Measurements from ENCODE around the gene JSRP1. TPM values are rescaled to one million over a fixed set of nuclear protein-coding genes. Genes with fewer than 3 reads are reported as not detected.

The JSRP1 gene
- total and polyA plus RNA-seq, 4 donors, result 0.25 to 0.45 (median 0.39) TPM; not detected in 1

DNA sequence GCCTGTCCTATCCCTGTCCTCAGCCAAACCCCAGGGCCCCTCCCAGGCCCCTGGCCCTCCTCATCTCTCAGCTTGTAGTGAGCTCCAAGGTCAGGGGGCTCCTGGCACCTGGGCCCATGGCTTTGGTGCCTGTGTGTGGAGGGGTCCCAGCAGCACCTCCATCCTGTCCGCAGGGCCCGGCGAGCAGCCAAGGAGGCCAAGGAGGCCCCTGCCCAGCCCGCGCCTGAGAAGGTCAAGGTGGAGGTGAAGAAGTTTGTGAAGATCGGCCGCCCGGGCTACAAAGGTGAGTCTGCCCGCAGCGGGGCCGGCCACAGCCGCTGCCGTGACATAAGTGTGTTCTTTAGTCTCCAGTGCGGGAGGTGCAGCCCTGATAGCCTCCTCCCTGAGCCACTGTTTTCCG is 10.9 kb downstream of the JSRP1 start:
- peaks cover 15 to 39% (median 25%) of the 10 kb centered on the region in 4 donors for H3K4me1 ChIP-seq (ENCODE audit: control insufficient read depth in 4 of 4, insufficient read depth in 4 of 4, low read length in 3 of 4)
- H3K27ac ChIP-seq (ENCODE audit: low read depth in 1 of 2, low read length in 2 of 2), result no peak overlapping the region
- H3K9ac ChIP-seq (ENCODE audit: low read depth in 1 of 2, low read length in 2 of 2), result no peak overlapping the region
- TF ChIP-seq, protein P1, sequence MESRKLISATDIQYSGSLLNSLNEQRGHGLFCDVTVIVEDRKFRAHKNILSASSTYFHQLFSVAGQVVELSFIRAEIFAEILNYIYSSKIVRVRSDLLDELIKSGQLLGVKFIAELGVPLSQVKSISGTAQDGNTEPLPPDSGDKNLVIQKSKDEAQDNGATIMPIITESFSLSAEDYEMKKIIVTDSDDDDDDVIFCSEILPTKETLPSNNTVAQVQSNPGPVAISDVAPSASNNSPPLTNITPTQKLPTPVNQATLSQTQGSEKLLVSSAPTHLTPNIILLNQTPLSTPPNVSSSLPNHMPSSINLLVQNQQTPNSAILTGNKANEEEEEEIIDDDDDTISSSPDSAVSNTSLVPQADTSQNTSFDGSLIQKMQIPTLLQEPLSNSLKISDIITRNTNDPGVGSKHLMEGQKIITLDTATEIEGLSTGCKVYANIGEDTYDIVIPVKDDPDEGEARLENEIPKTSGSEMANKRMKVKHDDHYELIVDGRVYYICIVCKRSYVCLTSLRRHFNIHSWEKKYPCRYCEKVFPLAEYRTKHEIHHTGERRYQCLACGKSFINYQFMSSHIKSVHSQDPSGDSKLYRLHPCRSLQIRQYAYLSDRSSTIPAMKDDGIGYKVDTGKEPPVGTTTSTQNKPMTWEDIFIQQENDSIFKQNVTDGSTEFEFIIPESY (IDR thresholded peaks at IDR 0.05), result no peak
- TF ChIP-seq FOXA2 (IDR thresholded peaks at IDR 0.05), result no peak
- TF ChIP-seq, protein P2, sequence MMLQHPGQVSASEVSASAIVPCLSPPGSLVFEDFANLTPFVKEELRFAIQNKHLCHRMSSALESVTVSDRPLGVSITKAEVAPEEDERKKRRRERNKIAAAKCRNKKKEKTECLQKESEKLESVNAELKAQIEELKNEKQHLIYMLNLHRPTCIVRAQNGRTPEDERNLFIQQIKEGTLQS (IDR thresholded peaks at IDR 0.05), result no peak
- no peak for TF ChIP-seq HNF4G (IDR thresholded peaks at IDR 0.05)
- TF ChIP-seq GABPA (IDR thresholded peaks at IDR 0.05 in 1 of 2, conservative IDR thresholded peaks at IDR 0.05 in 1 of 2), result no peak
- no peak for TF ChIP-seq REST (IDR thresholded peaks at IDR 0.05)
- no peak for TF ChIP-seq SP1 (IDR thresholded peaks at IDR 0.05)
- no peak for TF ChIP-seq JUND (IDR thresholded peaks at IDR 0.05)
- TF ChIP-seq TAF1 (conservative IDR thresholded peaks at IDR 0.05), result no peak
- TF ChIP-seq RXRA (IDR thresholded peaks at IDR 0.05), result no peak
- no peak for TF ChIP-seq YY1 (IDR thresholded peaks at IDR 0.05)
- TF ChIP-seq, protein P3, sequence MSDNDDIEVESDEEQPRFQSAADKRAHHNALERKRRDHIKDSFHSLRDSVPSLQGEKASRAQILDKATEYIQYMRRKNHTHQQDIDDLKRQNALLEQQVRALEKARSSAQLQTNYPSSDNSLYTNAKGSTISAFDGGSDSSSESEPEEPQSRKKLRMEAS (IDR thresholded peaks at IDR 0.05), result no peak
- 96% methylated on average over 15 of the region's 15 CpGs for WGBS
- peaks cover 0 to 6% (median 0%) of the 10 kb centered on the region in 4 donors for H3K27me3 ChIP-seq (ENCODE audit: control insufficient read depth in 4 of 4, insufficient read depth in 4 of 4, low read length in 3 of 4)
- no peaks in the 10 kb centered on the region for H3K9me3 ChIP-seq (ENCODE audit: control insufficient read depth in 4 of 4, low read length in 3 of 4)
- H3K36me3 ChIP-seq (ENCODE audit: control insufficient read depth in 4 of 4, insufficient read depth in 3 of 4, low read depth in 1 of 4, low read length in 3 of 4), result peaks cover 10 to 39% (median 32%) of the 10 kb centered on the region in 4 donors
- no peak overlapping the region for H3K4me3 ChIP-seq (ENCODE audit: low read depth in 1 of 3, low read length in 3 of 3)
- DNase-seq (ENCODE audit: low spot score), result no peak

- DNase-seq (ENCODE audit: low spot score), result no peak
- Histone ChIP-seq H3K9ac (ENCODE audit: low read depth in 1 of 2, low read length in 2 of 2) (no peak overlapping the region), H3K36me3 (ENCODE audit: control insufficient read depth in 4 of 4, insufficient read depth in 3 of 4, low read depth in 1 of 4, low read length in 3 of 4) (peaks cover 10 to 39% (median 32%) of the 10 kb centered on the region in 4 donors), H3K4me1 (ENCODE audit: control insufficient read depth in 4 of 4, insufficient read depth in 4 of 4, low read length in 3 of 4) (peaks cover 16 to 39% (median 27%) of the 10 kb centered on the region in 4 donors), H3K27ac (ENCODE audit: low read depth in 1 of 2, low read length in 2 of 2) (no peak overlapping the region), H3K27me3 (ENCODE audit: control insufficient read depth in 4 of 4, insufficient read depth in 4 of 4, low read length in 3 of 4) (peaks cover 0 to 3% (median 0%) of the 10 kb centered on the region in 4 donors), H3K9me3 (ENCODE audit: control insufficient read depth in 4 of 4, low read length in 3 of 4) (no peaks in the 10 kb centered on the region), H3K4me3 (ENCODE audit: low read depth in 1 of 3, low read length in 3 of 3) (no peak overlapping the region)
- TF ChIP-seq FOXA1 (IDR thresholded peaks at IDR 0.05) (no peak), JUND (IDR thresholded peaks at IDR 0.05) (no peak), YY1 (IDR thresholded peaks at IDR 0.05) (no peak), NR2F2 (IDR thresholded peaks at IDR 0.05) (no peak), CTCF (IDR thresholded peaks at IDR 0.05; ENCODE audit: low read depth, low read length, missing input control) (no peak), RAD21 (IDR thresholded peaks at IDR 0.05) (no peak), EGR1 (IDR thresholded peaks at IDR 0.05; ENCODE audit: low read depth in 2 of 2) (no peak), GABPA (IDR thresholded peaks at IDR 0.05 in 1 of 2, conservative IDR thresholded peaks at IDR 0.05 in 1 of 2) (no peak), RXRA (IDR thresholded peaks at IDR 0.05) (no peak), HNF4A (conservative IDR thresholded peaks at IDR 0.05) (no peak), SP1 (IDR thresholded peaks at IDR 0.05) (no peak)
- TF ChIP-seq, protein P1 (IDR thresholded peaks at IDR 0.05), result no peak
- TF ChIP-seq, protein P2 (IDR thresholded peaks at IDR 0.05), result no peak
- TF ChIP-seq, protein P3 (IDR thresholded peaks at IDR 0.05), result no peak
- WGBS, result 95% methylated on average over 21 of the region's 21 CpGs
These were observed 11.7 kb downstream of the JSRP1 start for GRCh38 chr19:2244486-2244885.
